IPS-18a (cell line): Measurements from ENCODE around the gene UTP4.

ENCODE experiments used
- H3K27ac ChIP-seq: one replicate; pipeline ENCODE4 v1.5.1; 2013; ENCODE audit warnings: low read length
- H3K27me3 ChIP-seq: one replicate; pipeline ENCODE4 v1.6.1; 2013; ENCODE audit warnings: mild to moderate bottlenecking, low read length; ENCODE audit not compliant: control insufficient read depth, insufficient read depth
- H3K36me3 ChIP-seq: one replicate; pipeline ENCODE4 v1.6.1; 2013; ENCODE audit warnings: low read depth, low read length; ENCODE audit not compliant: control insufficient read depth
- H3K4me1 ChIP-seq: one replicate; pipeline ENCODE4 v1.6.1; 2013; ENCODE audit warnings: low read depth, low read length; ENCODE audit not compliant: control insufficient read depth
- H3K4me3 ChIP-seq: one replicate; pipeline ENCODE4 v1.5.1; 2013; ENCODE audit warnings: low read length
- H3K9ac ChIP-seq: one replicate; pipeline ENCODE4 v1.6.1; 2013; ENCODE audit warnings: mild to moderate bottlenecking, low read length, moderate library complexity
- H3K9me3 ChIP-seq: one replicate; pipeline ENCODE4 v1.6.1; 2013; ENCODE audit warnings: low read depth, low read length; ENCODE audit not compliant: control insufficient read depth

UTP4 gene

DNA sequence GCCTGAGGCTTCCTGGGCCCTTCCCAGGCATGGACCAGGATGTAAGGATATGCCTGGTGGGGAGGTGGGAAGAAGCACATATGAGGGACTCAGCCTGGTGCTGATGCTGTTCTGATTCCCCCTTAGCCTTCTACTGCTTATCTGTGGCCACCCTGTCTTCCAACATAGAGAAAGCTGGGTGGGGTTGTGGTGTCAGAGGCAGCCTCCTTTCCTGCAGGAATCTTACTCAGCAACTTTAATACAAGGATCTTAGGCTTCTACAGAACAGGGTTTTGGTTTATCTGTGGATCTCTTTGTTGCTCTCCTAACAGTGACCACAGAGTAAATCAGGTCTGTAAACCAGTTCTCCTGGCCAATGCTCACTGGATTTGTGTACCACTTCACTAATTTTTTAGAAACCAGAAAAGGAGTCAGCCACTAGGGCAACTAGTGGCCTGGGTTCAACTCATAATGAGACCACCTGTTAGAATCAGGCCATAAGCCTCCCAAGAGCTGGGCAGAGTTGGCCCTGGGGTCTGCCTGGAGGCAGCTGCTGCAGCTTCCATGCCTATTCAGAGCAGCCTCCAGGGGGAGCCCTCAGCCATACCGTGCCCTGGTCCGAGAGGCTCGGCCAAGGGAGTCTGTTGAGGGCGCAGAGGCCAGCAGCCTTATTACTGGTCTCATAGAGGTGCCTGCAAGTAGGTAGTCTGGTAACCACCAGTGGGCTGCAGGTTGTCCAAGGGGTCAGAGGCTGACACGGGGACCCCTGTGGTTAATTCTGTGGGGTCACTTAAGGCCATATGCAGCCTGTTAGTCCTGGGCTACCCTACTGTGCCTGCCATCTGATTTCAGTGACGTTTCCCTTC, 19.9 kb upstream of the UTP4 start:
- H3K9me3 ChIP-seq, result no peaks in the 10 kb centered on the region
- peaks cover 5% of the 10 kb centered on the region for H3K4me1 ChIP-seq
- no peak overlapping the region for H3K4me3 ChIP-seq
- no peaks in the 10 kb centered on the region for H3K27me3 ChIP-seq
- H3K27ac ChIP-seq, result no peak overlapping the region
- no peak overlapping the region for H3K9ac ChIP-seq
- H3K36me3 ChIP-seq, result peaks cover 74% of the 10 kb centered on the region

DNA sequence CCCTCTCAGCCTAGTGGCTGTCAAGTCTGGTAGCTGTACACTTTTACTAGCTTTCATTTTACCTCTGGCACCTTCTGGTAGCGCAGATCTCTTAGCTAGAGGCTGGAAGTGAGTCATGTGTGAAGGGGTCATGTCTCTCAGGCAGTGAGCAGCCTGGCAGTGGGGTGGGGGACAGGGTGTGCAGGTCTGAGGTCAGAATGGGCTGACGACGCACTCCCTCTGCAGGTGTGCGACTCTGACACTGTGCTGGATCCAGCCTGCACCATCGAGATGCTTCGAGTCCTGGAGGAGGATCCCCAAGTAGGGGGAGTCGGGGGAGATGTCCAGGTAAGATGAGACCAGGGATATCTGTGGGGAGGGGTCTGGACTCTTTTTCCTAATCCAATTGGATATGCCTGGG, 19.2 kb upstream of the UTP4 start:
- Histone ChIP-seq H3K36me3 (peaks cover 81% of the 10 kb centered on the region), H3K27ac (no peak overlapping the region), H3K9ac (no peak overlapping the region), H3K27me3 (no peaks in the 10 kb centered on the region), H3K4me3 (no peak overlapping the region), H3K4me1 (peaks cover 5% of the 10 kb centered on the region), H3K9me3 (no peaks in the 10 kb centered on the region)

DNA sequence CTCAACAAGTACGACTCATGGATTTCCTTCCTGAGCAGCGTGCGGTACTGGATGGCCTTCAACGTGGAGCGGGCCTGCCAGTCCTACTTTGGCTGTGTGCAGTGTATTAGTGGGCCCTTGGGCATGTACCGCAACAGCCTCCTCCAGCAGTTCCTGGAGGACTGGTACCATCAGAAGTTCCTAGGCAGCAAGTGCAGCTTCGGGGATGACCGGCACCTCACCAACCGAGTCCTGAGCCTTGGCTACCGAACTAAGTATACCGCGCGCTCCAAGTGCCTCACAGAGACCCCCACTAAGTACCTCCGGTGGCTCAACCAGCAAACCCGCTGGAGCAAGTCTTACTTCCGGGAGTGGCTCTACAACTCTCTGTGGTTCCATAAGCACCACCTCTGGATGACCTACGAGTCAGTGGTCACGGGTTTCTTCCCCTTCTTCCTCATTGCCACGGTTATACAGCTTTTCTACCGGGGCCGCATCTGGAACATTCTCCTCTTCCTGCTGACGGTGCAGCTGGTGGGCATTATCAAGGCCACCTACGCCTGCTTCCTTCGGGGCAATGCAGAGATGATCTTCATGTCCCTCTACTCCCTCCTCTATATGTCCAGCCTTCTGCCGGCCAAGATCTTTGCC, 18.0 kb upstream of the UTP4 start:
- Histone ChIP-seq H3K9ac (no peak overlapping the region), H3K27ac (no peak overlapping the region), H3K4me1 (no peaks in the 10 kb centered on the region), H3K4me3 (no peak overlapping the region), H3K9me3 (no peaks in the 10 kb centered on the region), H3K27me3 (no peaks in the 10 kb centered on the region), H3K36me3 (peaks cover 90% of the 10 kb centered on the region)

DNA sequence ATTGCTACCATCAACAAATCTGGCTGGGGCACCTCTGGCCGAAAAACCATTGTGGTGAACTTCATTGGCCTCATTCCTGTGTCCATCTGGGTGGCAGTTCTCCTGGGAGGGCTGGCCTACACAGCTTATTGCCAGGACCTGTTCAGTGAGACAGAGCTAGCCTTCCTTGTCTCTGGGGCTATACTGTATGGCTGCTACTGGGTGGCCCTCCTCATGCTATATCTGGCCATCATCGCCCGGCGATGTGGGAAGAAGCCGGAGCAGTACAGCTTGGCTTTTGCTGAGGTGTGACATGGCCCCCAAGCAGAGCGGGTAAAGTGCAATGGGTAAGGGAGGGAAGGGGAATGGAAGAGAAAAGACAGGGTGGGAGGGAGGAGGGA, 17.5 kb upstream of the UTP4 start:
- Histone ChIP-seq H3K9ac (no peak overlapping the region), H3K9me3 (no peaks in the 10 kb centered on the region), H3K27me3 (no peaks in the 10 kb centered on the region), H3K27ac (no peak overlapping the region), H3K36me3 (peaks cover 90% of the 10 kb centered on the region), H3K4me3 (no peak overlapping the region), H3K4me1 (no peaks in the 10 kb centered on the region)

DNA sequence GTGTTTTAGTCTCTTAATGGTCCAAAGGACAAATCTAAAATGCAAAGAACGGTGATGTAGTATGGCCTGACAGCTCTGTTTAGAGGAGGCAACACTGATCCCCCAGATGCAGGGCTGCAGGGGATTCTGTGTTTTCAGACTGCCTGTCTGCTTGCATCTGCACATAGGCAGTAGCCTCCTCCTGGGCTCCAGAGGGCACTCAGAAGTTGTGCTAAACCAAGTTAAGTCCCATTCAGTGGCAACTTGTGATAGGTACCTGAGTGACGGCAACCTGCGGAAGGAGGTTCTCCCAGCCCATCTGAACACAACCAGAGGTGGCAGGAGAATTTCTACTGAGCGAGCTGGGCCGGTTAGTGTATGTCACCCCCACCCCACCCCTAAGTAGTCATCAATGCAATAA, 17.1 kb upstream of the UTP4 start:
- no peaks in the 10 kb centered on the region for H3K27me3 ChIP-seq
- H3K4me1 ChIP-seq, result no peaks in the 10 kb centered on the region
- no peak overlapping the region for H3K9ac ChIP-seq
- no peak overlapping the region for H3K4me3 ChIP-seq
- peaks cover 92% of the 10 kb centered on the region for H3K36me3 ChIP-seq
- no peaks in the 10 kb centered on the region for H3K9me3 ChIP-seq
- no peak overlapping the region for H3K27ac ChIP-seq

DNA sequence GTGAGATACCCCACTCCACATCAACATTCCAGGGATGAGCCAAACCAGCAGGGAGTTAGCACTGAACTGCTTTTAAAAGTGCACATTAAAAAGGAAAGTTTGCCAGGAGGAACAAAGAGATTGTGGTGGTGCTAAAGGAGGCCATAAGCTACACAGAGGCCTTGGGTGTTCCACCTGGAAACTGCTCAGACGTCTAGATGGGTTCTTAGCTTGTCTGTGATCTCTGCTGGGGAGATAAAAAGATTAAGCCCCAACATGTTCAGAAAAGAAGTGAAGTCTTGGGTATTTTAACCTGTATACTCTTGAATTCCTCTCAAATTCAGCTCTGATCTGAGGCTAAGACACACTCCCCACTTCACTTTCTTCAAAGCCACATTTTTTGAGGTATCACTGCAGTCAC, 16.6 kb upstream of the UTP4 start:
- no peaks in the 10 kb centered on the region for H3K4me1 ChIP-seq
- H3K9me3 ChIP-seq, result no peaks in the 10 kb centered on the region
- no peaks in the 10 kb centered on the region for H3K27me3 ChIP-seq
- no peak overlapping the region for H3K4me3 ChIP-seq
- no peak overlapping the region for H3K27ac ChIP-seq
- peaks cover 92% of the 10 kb centered on the region for H3K36me3 ChIP-seq
- no peak overlapping the region for H3K9ac ChIP-seq

DNA sequence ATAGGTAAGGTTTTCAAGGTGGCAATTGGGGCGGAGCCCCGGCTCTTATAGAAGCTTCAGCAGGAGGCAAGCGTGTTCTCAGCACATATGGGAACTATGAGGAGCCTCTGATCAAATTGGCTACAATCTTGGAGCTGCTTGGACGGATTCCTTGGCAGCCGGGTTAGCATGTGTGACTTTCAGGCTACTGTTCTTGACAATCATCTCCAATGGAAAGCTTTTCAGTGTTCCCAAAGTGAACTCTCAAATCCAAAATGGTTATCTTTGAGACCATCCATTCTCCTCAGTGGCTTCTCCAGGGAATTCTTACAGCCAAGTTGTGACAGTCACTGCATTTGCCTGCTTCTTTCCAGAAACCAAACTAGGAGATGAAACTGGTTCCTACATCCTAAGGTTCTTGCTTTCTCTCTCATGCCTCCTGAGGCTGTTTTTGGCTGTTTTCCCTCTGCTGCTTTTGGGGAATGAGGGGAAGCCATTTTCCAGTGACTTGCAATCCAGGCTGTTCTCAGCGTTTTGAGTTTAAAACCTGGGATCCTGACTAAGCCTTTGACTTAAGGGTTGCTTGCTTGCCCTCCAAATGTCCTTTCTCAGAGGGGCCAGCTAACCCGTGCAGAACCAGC, 16.1 kb upstream of the UTP4 start:
- H3K4me3 ChIP-seq, result no peak overlapping the region
- H3K27ac ChIP-seq, result no peak overlapping the region
- H3K36me3 ChIP-seq, result peaks cover 93% of the 10 kb centered on the region
- no peak overlapping the region for H3K9ac ChIP-seq
- H3K4me1 ChIP-seq, result no peaks in the 10 kb centered on the region
- H3K27me3 ChIP-seq, result no peaks in the 10 kb centered on the region
- H3K9me3 ChIP-seq, result no peaks in the 10 kb centered on the region

DNA sequence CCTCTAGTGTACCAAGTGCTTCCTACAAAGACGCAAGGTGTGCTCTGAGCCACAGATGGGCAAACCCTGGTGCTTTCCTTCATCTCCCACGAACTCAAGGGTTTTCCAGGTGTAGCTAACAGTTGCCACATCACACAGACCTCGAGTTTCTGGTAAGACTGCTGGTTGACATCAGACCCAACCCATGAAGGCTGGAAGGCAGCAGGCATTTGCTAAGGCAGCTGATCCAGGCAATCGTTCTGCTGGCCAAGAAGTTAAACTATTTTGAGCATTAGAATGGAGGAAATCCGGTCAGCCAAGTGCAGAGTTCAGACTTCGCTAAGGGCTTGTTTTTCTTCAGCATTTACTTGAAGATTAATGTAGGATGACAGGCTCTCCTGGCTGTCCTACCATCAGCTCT, 15.5 kb upstream of the UTP4 start:
- Histone ChIP-seq H3K4me3 (no peak overlapping the region), H3K36me3 (peaks cover 87% of the 10 kb centered on the region), H3K9me3 (no peaks in the 10 kb centered on the region), H3K4me1 (no peaks in the 10 kb centered on the region), H3K27me3 (no peaks in the 10 kb centered on the region), H3K27ac (no peak overlapping the region), H3K9ac (no peak overlapping the region)

DNA sequence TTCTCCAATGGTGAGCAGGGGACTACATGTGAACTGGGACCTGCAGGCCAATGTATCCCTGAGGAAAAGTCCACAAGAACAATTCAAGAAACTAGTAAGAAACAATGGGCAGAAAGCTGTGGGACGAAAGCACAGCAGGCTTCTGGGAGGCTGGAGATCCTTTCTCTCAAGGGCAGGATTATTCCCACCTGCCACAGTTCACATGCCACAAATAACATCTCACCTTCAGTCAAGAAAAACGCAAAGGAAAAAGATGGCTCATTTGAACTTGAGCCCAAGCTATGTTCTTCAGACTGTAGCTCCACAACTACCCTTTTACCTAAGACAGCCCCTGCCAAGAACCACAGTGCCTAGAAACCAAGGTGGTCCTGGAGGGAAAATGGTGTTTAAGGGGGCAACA, 14.0 kb upstream of the UTP4 start:
- no peak overlapping the region for H3K4me3 ChIP-seq
- peaks cover 77% of the 10 kb centered on the region for H3K36me3 ChIP-seq
- no peak overlapping the region for H3K27ac ChIP-seq
- H3K9ac ChIP-seq, result no peak overlapping the region
- H3K9me3 ChIP-seq, result no peaks in the 10 kb centered on the region
- H3K4me1 ChIP-seq, result no peaks in the 10 kb centered on the region
- no peaks in the 10 kb centered on the region for H3K27me3 ChIP-seq

DNA sequence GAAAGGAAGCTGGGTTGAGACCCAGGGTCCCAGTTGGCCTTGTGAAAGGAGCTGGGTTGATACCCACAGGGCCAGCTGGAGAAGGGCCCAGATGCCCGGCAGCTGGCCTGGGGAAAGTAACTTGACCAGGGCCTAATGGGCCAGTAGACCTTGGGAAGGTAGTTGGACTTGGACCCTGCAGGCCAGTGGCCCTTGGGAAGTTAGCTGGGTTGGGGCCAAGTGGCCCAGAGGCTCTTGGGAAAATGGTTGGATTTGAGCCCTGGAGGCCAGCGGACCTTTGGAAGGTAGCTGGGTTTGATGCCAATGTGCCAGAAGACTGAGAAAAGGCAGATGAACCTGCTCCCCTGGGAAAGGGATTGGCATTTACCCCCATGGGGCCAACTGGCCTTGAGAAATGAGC, 13.5 kb upstream of the UTP4 start:
- Histone ChIP-seq H3K4me3 (no peak overlapping the region), H3K9me3 (no peaks in the 10 kb centered on the region), H3K27me3 (no peaks in the 10 kb centered on the region), H3K27ac (no peak overlapping the region), H3K36me3 (peaks cover 72% of the 10 kb centered on the region), H3K9ac (no peak overlapping the region), H3K4me1 (no peaks in the 10 kb centered on the region)

DNA sequence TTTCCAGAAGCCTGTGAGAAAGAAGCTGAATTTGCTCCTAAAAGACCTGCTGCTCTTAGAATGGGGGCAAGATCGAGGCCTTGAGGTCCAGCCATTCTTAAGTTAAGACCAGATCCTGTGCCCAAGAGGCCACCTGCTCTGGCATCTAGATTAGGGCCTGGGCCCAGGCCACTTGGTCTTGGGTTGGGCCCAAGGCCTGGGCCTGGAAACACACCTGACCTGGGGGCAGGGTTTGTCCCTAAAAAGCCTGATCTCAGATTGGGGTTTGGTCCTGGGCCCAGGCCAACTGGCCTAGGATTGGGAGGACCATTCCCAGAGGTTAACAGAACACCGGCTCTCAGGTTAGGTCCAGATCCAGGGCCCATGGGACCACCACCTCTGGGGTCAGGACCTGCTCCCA, 12.9 kb upstream of the UTP4 start:
- Histone ChIP-seq H3K9ac (no peak overlapping the region), H3K27me3 (no peaks in the 10 kb centered on the region), H3K36me3 (peaks cover 67% of the 10 kb centered on the region), H3K9me3 (no peaks in the 10 kb centered on the region), H3K4me1 (no peaks in the 10 kb centered on the region), H3K4me3 (no peak overlapping the region), H3K27ac (no peak overlapping the region)
